Measurements from ENCODE around the gene CCDC197.

Gene CCDC197

GRCh38 chr14:94027566-94028449 is 30.7 kb downstream of the CCDC197 start:
- DNase-seq: no peak

- no peak for DNase-seq
Measured at GRCh38 chr14:94028450-94028826, 31.3 kb downstream of the CCDC197 start.

- no peak for DNase-seq
Measured at GRCh38 chr14:94029265-94029664, 32.2 kb downstream of the CCDC197 start.

- no peak for DNase-seq
Measured at GRCh38 chr14:94029671-94030203, 32.6 kb downstream of the CCDC197 start.

GRCh38 chr14:94030571-94030970 is 33.5 kb downstream of the CCDC197 start:
- peak in 1 of 2 experiments; percentile 34 for DNase-seq

GRCh38 chr14:94031161-94031882 is 34.2 kb downstream of the CCDC197 start:
- no peak for DNase-seq

- DNase-seq: no peak
Measured at GRCh38 chr14:94031883-94032279, 34.8 kb downstream of the CCDC197 start.

- DNase-seq: no peak
Measured at GRCh38 chr14:94034886-94035285, 37.8 kb downstream of the CCDC197 start.

GRCh38 chr14:94036313-94037167 is 39.4 kb downstream of the CCDC197 start:
- peak; percentile 16 to 67 for DNase-seq

GRCh38 chr14:94037954-94038353 is 40.9 kb downstream of the CCDC197 start:
- DNase-seq: no peak

- no peak for DNase-seq
Measured at GRCh38 chr14:94038510-94038909, 41.4 kb downstream of the CCDC197 start.

GRCh38 chr14:94038921-94039629 is 42.0 kb downstream of the CCDC197 start:
- no peak for DNase-seq

- DNase-seq: no peak
Measured at GRCh38 chr14:94040247-94040646, 43.1 kb downstream of the CCDC197 start.

- DNase-seq: no peak
Measured at GRCh38 chr14:94040796-94041195, 43.7 kb downstream of the CCDC197 start.

- DNase-seq: no peak
Measured at GRCh38 chr14:94041551-94042346, 44.6 kb downstream of the CCDC197 start.

- DNase-seq: no peak
Measured at GRCh38 chr14:94042433-94043091, 45.5 kb downstream of the CCDC197 start.

GRCh38 chr14:94043111-94043755 is 46.1 kb downstream of the CCDC197 start:
- DNase-seq: no peak

GRCh38 chr14:94043756-94044475 is 46.8 kb downstream of the CCDC197 start:
- no peak for DNase-seq

- no peak for DNase-seq
Measured at GRCh38 chr14:94044476-94045091, 47.5 kb downstream of the CCDC197 start.
